ENCODE measurements around the gene MRAS.

- TF ChIP-seq POLR2A (IDR thresholded peaks at IDR 0.05; ENCODE audit: low read length): no peak
- no peak for TF ChIP-seq GATA1 (IDR thresholded peaks at IDR 0.05; ENCODE audit: low read depth, low read length)
Observed at GRCh38 chr3:138434875-138435772, 86.7 kb downstream of the MRAS start.

Data from erythroblast (primary cell).